ENCODE results near the gene BAIAP3. TPM values are rescaled to one million over a fixed set of nuclear protein-coding genes. Genes with fewer than 3 reads are reported as not detected.

Gene BAIAP3
- total and polyA plus RNA-seq, 2 of the 8 experiments (the other 6 are each of a cell fraction or from before 2014, with no cell fraction given) = 2.9 to 6.8 TPM

DNA sequence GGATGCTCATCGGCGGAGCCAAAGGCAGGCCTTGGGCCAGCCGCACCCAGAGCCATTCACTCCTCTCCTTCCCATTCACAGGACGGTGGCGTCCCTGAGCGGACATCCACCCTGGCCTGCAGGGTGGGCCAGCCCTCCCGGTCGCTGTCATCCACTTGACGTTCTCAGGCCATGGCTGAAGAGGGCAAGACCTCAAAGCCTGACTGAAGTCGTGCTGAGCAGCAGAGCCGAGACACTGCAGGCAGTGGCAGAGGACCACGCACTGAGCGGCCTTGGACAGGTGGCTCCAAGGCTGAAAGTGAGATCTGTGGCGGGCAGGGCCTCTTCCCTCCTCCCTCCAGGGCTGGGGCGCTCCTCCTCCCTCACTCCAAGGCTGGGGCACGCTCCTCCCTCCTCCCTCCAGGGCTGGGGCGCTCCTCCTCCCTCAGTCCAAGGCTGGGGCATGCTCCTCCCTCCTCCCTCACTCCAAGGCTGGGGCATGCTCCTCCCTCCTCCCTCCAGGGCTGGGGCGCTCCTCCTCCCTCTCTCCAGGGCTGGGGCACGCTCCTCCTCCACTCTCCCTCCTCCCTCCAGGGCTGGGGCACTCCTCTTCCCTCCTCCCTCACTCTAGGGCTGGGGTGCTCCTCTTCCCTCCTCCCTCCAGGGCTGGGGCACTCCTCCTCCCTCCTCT lies 42.4 kb downstream of the BAIAP3 start:
- H3K23ac ChIP-seq (ENCODE audit: insufficient read length) = no peak overlapping the region
- H3K79me1 ChIP-seq (ENCODE audit: low read depth, low read length) = peaks cover 9% of the 10 kb centered on the region
- H4K8ac ChIP-seq (ENCODE audit: extremely low read depth, insufficient read depth, low read length) = no peak overlapping the region
- H3K79me2 ChIP-seq (ENCODE audit: control insufficient read depth in 1 of 2, insufficient read depth in 2 of 2, low read length in 2 of 2) = peaks cover 4 to 19% of the 10 kb centered on the region in 2 experiments; a peak in 2 of 4 replicates
- H3K4ac ChIP-seq (replicated peaks; ENCODE audit: insufficient read length, low read depth, low read length) = no peak overlapping the region
- no peaks in the 10 kb centered on the region for H3K27me3 ChIP-seq (replicated peaks in 1 of 4; ENCODE audit: control insufficient read depth in 3 of 4, extremely low read depth in 1 of 4, insufficient read depth in 3 of 4, low read length in 3 of 4)
- peaks cover 0 to 11% (median 0%) of the 10 kb centered on the region in 4 experiments; a peak in 1 of 8 replicates for H3K36me3 ChIP-seq (ENCODE audit: control insufficient read depth in 2 of 4, insufficient read depth in 4 of 4, low read length in 3 of 4)
- H2BK20ac ChIP-seq (ENCODE audit: low read length) = no peak overlapping the region
- H2BK12ac ChIP-seq (ENCODE audit: low read depth, low read length) = no peak overlapping the region
- DNase-seq (ENCODE audit: low read depth in 1 of 2, low spot score in 2 of 2) (no peak), FAIRE-seq (no peak)
- POLR2A ChIA-PET (ENCODE audit: partially characterized antibody) = interaction anchor here (1.8 to 4.8 kb wide), 2 partner anchors 11 kb away, joined by 10 to 44 read pairs; no protein-coding TSS in a partner anchor
- no peak overlapping the region for H3K4me3 ChIP-seq (ENCODE audit: extremely low read depth in 1 of 4, insufficient read depth in 2 of 4, low read depth in 3 of 4, low read length in 4 of 4)
- no peak overlapping the region for H3K14ac ChIP-seq (ENCODE audit: insufficient read length)
- H3K9me3 ChIP-seq (ENCODE audit: insufficient read depth in 2 of 2, low read depth in 1 of 2, low read length in 1 of 2) = no peaks in the 10 kb centered on the region
- H4K5ac ChIP-seq (ENCODE audit: insufficient read length, low read depth, low read length) = no peak overlapping the region
- H4K91ac ChIP-seq (replicated peaks; ENCODE audit: insufficient read length, low read length) = no peak overlapping the region
- no peak overlapping the region for H2BK15ac ChIP-seq (ENCODE audit: low read length)
- no peak overlapping the region; the same call in 1 of the 2 replicates for H2BK5ac ChIP-seq (ENCODE audit: low read depth, low read length)
- H3K9ac ChIP-seq (replicated peaks in 1 of 4; ENCODE audit: extremely low read depth in 1 of 4, low read depth in 3 of 4, low read length in 3 of 4) = no peak overlapping the region
- H3K27ac ChIP-seq (ENCODE audit: low read depth, low read length) = no peak overlapping the region
- H3K4me1 ChIP-seq (replicated peaks in 1 of 4; ENCODE audit: control insufficient read depth in 3 of 4, insufficient read depth in 4 of 4, low read length in 3 of 4) = peaks cover 0 to 16% (median 10%) of the 10 kb centered on the region in 4 experiments; a peak in 5 of 7 replicates
- no peak overlapping the region for H2AK5ac ChIP-seq (ENCODE audit: low read depth, low read length)
- H3K23me2 ChIP-seq (ENCODE audit: low read depth, low read length) = peaks cover 12% of the 10 kb centered on the region
- H3K18ac ChIP-seq (ENCODE audit: extremely low read depth, low read length) = no peak overlapping the region
- CTCF ChIA-PET (ENCODE audit: partially characterized antibody) = interaction anchor here (1.1 kb wide), 1 partner anchor 15 kb away, joined by 3 read pairs; no protein-coding TSS in a partner anchor
- no peak overlapping the region for H3K4me2 ChIP-seq (ENCODE audit: insufficient read depth in 1 of 2, low read depth in 2 of 2, low read length in 2 of 2)
- H2AFZ ChIP-seq (ENCODE audit: low read length) = no peak overlapping the region
- no peak overlapping the region for H3K56ac ChIP-seq (replicated peaks; ENCODE audit: insufficient read length, low read depth, low read length)
- H4K20me1 ChIP-seq (replicated peaks in 1 of 2; ENCODE audit: control insufficient read depth in 1 of 2, insufficient read depth in 2 of 2, low read length in 2 of 2) = peaks cover 3 to 23% of the 10 kb centered on the region in 2 experiments
- H2BK120ac ChIP-seq (replicated peaks; ENCODE audit: low read depth, low read length) = no peak overlapping the region
- whole genome bisulfite sequencing, 2 experiments (ENCODE audit: extremely low coverage in 1 of 2, insufficient coverage in 1 of 2, insufficient read length in 1 of 2, insufficient replicate concordance in 2 of 2, low coverage in 1 of 2, low lambda C conversion rate in 2 of 2, missing lambda C conversion rate in 1 of 2) = 89% methylated on average over 17 of the region's 19 CpGs; no CpG with 5 or more reads in 1 of the 2 experiments
- TF ChIP-seq EZH2 (IDR thresholded peaks at IDR 0.05; ENCODE audit: low read depth, low read length, severe bottlenecking) = no peak
- TF ChIP-seq POLR2AphosphoS5 (IDR thresholded peaks at IDR 0.05; ENCODE audit: low read depth, low read length) = peak; percentile 16; the same call in 1 of the 2 replicates
- TF ChIP-seq SIRT6 (IDR thresholded peaks at IDR 0.05; ENCODE audit: low read length) = no peak
